Fibroblast of skin of abdomen (primary cell): ENCODE results near the gene C2orf69. TPM values are rescaled to one million over a fixed set of nuclear protein-coding genes. Genes with fewer than 3 reads are reported as not detected.
"Not testable (repeated sequence)": the region's sequence is repeated elsewhere in the genome, so short reads cannot be mapped to it uniquely, and the experiment has no call there.

ENCODE experiments used
- DNase-seq: peaks from one replicate; pipeline ENCODE4 v3.0.0-alpha.2; 2013
- polyA plus RNA-seq, 2 experiments: library from polyadenylated mRNA; unstranded; fragments of 120-200 nt; gene quantifications; one replicate each; pipeline ENCODE4 v1.2.1, GENCODE V29; 2013; ENCODE audit not compliant: insufficient read length in 2 of 2

The C2orf69 gene, protein sequence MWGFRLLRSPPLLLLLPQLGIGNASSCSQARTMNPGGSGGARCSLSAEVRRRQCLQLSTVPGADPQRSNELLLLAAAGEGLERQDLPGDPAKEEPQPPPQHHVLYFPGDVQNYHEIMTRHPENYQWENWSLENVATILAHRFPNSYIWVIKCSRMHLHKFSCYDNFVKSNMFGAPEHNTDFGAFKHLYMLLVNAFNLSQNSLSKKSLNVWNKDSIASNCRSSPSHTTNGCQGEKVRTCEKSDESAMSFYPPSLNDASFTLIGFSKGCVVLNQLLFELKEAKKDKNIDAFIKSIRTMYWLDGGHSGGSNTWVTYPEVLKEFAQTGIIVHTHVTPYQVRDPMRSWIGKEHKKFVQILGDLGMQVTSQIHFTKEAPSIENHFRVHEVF
- 11.9 TPM for polyA plus RNA-seq (2013, experiment 1 of 2; ENCODE audit: insufficient read length)
- 12.1 TPM for polyA plus RNA-seq (2013, experiment 2 of 2; ENCODE audit: insufficient read length)

DNA sequence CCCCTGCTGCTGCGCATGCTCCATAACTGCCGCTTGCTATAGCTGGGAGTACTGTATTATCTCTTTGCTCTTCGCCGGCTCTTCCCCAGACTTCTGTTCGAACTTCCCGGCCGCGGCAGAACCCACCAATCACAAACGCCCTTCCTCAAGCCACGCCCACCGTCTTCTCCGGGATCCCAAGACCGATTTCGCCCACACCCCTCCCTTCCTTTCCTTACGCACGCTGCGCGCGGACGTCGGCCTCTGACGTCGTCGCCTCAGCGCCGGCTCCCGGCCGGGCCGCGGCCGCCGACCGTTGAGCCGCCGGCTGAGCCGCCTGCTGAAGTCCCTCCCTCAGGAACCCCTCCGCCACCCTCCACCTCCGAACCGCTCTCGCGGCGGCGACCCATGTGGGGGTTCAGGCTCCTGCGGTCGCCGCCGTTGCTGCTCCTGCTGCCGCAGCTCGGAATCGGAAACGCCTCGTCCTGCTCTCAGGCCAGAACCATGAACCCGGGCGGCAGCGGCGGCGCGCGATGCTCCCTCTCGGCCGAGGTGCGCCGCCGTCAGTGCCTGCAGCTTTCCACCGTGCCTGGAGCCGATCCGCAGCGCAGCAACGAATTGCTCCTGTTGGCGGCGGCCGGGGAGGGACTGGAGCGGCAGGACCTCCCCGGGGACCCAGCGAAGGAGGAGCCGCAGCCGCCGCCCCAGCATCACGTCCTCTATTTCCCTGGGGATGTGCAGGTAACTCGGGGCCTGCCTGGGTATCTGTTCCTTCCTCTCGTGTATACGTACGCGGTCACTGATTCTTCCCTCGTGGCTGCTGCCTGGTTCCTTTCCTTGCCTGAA, at the start of gene C2orf69:
TSS of gene C2orf69 (plus strand) at position 242 of the 825 bp plus-strand sequence. CDS start at position 388, 146 bp downstream.
- peak; percentile 97 for DNase-seq

DNA sequence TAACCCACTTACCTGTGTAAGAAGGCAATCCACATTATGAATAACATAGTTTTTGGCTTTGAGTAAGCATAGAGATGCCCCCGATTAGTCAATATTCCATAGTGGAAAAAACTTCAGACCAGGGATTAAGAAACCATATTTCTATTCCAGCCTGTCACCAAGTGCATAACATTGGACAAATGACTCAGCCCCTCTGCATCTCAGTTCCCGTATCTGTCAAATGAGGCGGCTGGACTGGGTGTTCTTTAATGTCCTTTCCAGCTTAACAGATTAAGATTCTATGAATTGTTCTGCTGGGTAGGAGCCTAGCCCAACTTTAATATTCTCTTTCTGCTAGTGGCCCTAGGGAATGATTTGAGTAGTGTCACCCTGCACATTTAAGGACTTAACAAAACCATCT, 48.3 kb upstream of the C2orf69 start:
- peak; percentile 29 for DNase-seq

DNA sequence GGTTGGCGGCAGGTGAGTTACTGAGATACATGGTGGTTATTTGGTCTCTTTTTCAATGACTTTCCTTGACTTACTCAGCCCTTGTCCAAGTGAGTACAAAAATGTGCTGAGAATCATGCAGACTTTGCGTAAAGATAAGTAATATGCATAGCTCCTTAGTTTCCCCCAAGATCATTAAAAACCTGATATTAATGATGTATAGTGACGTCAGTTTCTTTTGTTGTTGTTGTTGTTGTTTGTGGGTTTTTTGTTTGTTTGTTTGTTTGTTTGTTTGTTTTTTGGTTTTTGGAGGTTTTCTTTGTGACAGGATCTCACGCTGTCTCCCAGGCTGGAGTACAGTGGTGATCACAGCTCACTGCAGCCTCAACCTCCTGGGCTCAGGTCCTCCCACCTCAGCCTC, 45.2 kb upstream of the C2orf69 start:
- DNase-seq = no peak

DNA sequence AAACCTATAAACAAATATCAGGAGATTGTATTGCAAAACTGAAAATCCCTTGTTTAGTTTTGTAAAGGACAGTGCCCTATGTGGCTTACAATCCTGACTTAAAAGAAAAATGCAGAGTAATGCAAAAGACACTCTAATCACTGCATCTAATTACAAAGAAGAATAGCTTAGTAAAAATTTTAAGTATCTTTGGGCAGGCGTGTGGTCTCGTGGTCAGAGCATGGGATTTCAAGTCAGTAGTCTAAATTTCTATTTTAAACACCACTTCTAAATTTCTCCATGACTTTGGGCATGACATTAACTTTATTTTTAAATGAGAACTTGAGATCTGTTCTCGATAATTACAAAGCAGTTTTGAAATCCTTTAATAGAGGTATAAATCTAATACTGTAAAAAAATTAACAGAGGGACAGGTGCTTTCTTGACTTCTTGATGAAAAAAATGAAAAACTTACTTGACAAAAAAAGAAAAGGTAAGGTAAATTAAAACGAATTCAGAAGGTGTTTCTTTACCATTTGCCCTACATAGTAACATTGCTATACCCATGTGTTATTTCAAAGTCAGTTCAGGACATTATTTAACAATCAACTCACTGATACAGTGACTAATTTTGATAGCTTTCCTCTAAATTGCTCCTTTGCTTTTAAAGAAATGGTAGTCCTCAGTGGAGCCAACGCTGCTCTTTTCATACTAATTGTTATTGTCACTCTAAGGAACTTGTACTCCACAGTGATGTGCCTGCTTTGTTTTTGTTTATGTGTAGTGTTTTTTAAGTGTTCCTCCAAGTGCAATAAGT, 42.5 kb upstream of the C2orf69 start:
- no peak for DNase-seq

DNA sequence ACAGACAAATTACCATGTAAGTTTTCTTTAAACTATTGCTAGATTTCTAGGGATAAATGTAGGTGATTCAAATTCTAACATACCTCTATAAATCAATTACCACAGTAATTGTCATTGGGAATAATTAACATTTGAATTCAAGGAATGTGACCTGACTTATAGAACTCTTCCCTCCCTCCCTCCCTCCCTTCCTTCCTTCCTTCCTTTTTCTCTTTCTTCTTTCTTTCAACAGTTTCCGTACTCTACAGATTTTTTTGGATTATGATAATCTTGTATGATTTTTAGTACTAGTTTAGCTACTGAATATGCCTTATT, 41.9 kb upstream of the C2orf69 start:
- DNase-seq = no peak

DNA sequence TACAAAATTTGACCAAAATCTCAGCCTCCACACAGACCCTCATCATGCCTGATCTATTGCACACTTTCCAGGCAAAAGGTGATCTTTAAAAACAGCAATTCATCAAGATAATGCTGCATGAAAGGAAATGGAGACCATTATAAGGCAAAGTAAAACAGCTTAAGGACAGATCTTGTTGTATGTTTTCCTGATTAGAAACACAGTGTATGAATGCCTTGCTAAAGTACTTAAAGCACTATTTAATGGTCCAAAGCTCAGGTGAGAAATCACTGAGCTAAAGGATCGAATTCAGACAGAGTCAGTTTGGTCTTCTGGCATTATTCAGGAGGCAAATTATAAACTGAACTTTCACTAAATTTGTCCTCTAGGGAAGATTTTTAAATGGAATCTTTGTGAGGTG, 41.4 kb upstream of the C2orf69 start:
- DNase-seq = no peak

DNA sequence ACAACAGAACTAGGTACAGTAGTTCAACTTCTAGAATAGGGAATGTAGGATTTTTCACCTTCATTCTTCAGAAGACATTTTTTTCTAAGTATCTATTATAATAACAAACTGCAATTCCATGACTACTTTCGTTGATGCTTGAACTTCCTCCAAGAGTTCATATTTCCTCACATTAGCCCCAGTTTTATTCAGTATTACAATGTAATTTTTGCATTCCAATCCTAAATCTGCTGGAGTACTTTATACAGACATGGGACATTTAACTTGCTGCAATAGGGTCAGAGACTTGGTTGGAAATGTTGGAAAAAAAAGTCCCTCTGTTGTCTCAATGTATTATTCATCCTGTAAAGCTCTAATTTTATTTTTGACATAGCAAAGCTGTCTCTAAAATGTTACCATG, 40.5 kb upstream of the C2orf69 start:
- DNase-seq = peak; percentile 1

DNA sequence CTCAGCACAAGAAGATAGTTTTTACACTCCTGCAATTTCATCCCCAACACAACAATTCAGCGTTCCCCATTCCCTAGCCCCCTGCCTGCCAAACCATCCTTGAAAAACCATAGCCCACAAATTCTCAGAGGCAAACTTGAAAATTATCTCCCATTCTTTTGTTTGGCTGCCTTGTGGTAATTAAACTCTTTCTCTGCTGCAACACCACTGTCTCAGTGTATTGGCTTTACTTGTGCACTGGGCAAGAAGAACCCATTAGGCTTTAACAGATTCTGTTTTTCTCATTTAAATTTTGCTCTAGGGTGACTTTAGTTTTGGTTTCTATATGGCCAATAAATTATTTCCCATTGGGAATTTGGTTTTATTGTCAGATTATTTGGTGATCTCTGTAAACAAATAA, 36.9 kb upstream of the C2orf69 start:
- DNase-seq = no peak

DNA sequence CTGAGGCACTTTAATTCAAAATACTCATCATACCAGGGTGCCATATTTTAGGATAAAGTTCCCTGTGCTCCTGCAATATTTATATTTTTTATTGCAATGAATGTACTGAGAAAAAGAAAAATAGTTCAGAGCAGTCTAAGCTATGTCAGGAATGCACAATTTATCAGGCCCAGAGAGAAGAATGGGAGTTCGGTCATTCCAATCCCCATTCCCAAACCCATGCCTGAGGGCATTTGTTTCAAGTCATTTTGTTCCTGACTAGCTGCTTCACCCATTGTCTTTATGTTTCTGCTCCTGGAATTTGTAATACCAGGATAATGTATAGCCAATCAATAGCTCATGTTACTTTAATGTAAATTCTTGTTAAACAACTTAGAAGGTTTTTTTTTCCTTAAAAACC, 35.7 kb upstream of the C2orf69 start:
- DNase-seq = peak; percentile 13

DNA sequence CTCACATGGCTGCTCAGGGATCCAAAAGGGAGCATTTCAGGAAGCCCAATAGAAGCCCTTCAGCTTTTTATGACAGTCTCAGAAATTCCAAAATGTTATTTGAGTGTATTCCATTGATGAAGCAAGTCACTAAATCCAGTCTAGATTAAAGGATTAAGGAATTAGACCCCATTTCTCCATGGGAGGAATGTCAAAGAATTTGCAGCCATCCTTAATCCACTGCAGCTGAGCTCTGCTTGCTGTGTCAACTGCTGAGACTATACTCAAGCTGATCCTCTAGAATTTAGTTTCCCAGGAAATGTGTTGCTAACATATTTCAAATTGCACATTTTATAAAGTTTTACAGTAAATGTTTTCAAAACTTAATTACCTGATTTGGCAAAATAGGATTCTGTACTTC, 28.4 kb upstream of the C2orf69 start:
- DNase-seq = no peak

DNA sequence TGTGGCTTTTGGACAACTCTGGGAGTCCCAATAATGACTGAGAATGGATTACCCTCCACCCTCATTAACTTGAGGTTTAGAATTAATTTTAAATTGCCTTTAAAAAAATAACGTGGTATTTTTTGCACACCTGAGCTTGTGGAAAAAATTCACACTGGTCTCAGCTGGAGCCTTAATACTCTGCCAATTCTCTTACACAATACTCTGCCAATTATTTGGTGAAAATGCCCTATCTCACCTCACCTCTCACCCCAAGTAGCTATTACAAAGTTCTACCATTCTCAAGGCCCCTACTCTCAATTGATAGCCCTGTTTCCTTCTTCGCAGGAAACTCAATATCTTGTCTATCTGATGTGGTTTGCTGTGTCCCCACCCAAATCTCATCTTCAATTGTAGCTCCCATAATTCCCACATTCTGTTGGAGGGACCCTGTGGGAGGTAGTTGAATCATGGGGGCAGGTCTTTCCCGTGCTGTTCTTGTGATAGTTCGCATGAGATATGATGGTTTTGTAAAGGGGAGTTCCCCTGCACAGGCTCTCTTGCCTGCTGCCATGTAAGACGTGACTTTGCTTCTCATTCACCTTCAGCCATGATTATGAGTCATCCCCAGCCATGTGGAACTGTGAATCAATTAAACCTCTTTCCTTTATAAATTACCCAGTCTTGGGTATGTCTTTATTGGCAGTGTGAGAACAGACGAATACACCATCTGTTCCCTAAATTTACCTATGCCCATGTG, 27.4 kb upstream of the C2orf69 start:
- DNase-seq = no peak

DNA sequence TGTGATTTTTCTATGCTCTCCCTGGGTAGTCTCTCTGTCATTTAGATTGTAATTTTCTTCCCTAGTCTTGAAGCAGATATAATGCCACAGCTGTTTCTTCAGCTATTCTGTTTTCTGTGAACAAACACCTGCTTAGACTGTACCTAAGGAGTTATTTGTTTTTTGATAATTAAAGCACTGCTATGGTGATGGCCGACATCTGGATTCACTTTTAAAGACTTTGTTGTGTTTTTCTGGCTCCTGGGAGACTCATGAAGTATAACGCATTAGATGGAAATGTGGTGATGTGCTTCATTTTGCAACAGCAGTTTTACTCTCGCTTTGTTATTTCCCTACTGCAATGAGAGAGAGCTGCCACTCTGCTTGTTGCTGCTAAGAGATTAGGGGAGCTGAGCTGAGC, 15.7 kb upstream of the C2orf69 start:
- no peak for DNase-seq

DNA sequence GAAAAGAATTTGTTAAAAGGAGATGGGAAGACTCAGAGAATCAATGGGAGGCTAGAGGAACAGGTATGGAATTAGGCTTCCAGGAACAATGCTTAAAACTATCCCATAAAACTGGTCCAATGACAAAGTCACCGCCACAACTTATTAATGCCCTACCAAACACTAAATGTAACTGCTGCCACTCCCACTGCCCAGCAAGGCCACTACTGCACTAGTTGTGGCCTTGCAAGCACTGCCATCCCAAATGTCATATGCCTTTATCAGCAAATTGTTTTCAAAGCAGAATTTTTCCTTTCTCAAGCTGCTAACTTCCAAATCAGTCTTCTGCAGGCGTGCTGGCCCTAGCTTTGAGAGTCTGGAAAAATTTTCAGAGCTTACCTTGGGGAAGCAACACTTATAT, 14.5 kb upstream of the C2orf69 start:
- DNase-seq = no peak

DNA sequence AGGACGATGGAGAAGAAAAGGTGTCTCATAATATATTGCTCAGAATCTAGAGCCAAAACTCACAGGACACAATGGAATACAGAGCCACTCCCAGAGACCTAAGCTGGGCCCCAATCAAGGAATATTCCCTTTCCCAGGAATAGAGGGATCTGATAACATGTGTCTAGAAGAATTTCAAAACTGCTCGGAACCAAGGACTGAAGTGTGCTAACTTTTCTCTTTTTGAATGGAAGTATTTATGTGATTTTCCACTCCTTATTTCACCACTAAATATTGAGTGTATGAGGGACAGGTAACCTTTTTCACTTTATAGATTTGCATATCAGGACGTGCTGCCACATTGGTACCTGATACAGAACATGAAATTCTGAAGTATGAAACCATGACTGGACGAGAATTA, 9.2 kb upstream of the C2orf69 start:
- DNase-seq = no peak

DNA sequence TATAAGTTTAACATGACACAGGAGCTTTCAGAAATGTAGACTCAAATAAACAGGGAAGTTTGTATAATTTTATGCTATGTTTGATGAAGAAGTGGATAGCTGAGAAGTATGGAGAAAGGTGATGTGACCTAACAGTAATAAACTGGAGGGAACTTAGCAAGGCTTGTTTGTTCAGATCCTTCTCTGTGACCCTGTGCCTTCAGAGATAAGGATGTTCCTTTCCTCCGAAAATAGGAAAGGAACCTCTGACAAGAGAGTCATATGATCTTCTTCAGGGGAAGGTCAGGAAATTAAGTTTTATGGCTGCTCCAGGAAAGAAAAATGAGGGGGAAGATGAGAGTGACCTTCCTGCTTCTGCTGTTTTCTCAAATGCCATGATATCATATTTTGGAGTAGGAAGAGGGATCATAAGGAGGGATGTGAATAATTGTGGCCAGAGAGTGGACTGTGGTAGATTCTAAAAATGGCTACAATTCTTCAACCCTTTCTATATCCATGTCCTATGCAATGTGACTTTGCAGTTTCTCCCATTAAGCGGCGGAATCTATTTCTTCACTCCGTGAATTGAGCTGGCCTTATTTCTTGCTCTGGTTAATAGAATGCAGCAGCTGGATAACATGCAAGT, 8.5 kb upstream of the C2orf69 start:
- DNase-seq = no peak

DNA sequence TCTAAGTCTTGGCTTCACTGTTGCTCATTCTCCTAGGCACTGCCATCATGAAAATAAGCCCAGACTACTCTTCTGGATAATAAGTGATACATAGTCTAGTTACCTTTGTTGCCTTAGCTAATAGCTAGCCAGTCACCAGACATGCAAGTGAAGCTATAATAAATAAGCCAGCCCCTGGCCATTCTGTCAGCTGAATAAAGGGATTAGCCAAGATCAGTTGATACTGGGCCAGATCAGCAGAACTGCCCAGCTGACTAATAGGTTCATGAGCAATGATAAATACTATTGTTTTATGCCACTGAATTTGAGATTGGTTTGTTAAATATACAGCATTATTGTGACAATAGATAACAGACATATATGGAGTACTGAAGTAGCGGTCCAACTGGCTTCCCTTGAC, 8.0 kb upstream of the C2orf69 start:
- no peak for DNase-seq

DNA sequence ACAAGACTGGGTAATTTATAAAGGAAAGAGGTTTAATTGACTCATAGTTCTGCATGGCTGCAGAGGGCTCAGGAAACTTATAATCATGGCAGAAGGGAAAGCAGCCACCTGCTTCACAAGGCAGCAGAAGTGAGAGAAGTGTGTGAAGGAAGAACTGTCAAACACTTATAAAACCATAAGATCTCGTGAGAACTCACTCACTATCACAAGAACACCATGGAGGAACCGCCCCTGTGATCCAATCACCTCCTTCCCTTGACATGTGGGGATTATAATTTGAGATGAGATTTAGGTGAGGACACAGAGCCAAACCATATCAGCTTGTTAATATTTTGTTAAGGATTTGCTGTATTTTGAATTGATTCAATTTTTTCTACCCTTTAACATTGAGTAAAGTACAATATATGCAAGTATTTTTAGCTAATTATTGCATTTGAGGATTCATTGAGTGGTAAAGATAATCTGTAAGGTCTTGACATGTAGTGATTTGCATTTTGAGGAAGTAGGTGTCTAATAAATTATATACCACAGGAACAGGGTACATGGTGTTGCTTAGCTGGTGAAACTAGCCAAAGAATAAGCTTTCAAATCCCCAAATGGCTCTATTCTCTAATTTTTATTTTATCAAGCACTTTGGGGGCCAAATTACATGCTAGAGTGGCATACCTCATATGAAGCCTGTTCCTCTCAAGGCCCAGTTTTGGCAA, 3.9 kb upstream of the C2orf69 start:
- DNase-seq = no peak

DNA sequence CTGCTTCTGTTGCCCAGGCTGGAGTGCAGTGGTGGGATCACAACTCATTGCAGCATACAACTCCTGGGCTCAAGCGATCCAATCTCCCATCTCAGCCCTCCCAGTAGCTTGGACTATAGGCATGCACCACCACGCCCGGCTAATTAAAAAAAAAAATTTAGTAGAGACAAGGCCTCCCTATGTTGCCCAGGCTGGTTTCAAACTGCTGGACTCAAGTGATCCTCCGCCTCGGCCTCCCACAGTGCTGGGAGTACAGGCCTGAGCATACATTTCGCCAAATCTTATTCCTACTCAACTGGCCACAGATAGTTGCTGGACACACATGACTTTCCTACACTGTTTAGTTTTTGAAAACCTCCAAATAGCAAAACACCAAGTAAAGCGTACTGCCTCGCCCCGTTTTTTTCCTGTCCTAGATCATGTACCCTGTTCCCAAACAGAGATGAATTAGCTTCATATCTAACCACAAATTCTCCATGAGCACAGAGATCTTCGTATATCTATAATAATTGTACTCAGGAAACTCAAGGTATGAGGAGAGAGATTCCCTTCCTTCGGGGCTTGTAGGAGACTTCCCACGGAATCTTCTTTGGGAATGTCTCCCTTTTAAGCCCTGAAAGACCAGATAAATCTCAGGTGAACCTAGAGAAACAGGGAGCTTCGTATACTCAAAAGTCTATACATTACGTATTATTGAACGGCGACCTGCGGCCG, 598 bp upstream of the C2orf69 start:
- no peak for DNase-seq

DNA sequence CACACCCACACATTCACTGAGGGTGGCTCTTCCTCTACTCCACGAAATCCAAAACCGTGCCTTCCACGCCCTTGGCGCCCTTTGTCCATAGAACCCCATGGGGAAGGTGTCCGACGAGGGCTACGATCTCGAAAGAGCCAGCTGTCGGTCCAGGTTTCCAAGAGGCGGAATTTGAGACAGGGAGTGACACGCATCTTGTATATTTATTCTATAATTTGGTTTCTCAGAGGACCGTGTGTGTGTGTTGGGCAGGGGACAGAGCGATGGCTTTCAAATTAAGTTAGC, 726 bp downstream of the C2orf69 start:
- DNase-seq = no peak

DNA sequence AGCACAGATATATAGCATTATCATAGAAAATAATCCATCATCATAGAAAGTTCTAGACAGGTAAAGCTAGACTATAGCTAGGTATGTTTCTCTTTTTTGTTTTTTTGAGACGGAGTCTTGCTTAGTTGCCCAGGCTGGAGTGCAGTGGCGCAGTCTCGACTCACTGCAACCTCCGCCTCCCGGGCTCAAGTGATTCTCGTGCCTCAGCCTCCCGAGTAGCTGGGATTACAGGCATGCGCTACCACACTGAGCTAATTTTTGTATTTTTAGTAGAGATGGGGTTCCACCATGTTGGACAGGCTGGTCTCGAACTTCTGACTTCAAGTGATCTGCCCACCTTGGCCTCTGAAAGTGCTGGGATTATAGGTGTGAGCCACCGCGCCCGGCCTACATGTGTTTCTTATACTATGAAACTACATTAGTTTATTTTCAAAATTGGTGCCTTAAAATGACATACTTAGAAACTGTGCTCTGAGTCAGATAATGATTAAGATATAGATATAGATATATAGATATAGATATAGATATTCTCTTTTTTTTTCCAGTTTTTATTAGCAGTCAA, 1.5 kb downstream of the C2orf69 start:
- DNase-seq = not testable (repeated sequence)
